GM19452 (cell line): ENCODE results near the gene HPCAL1.
A peak's percentile ranks its signal among the peaks of the same experiment; 100 is the strongest.

Source experiments
- ATAC-seq: cut with Tn5 transposase; IDR thresholded peaks from one replicate; pipeline ENCODE4 v1.9.1; 2021; ENCODE audit not compliant: unreplicated experiment

Gene HPCAL1

GRCh38 chr2:10321622-10322021 is 18.9 kb downstream of the HPCAL1 start:
- no peak for ATAC-seq

GRCh38 chr2:10322481-10322880 is 19.8 kb downstream of the HPCAL1 start:
- no peak for ATAC-seq

- no peak for ATAC-seq
These were observed 20.3 kb downstream of the HPCAL1 start for GRCh38 chr2:10322973-10323372.

- ATAC-seq: no peak
These were observed 20.8 kb downstream of the HPCAL1 start for GRCh38 chr2:10323535-10323934.

GRCh38 chr2:10324095-10324832 is 21.6 kb downstream of the HPCAL1 start:
- no peak for ATAC-seq

- ATAC-seq: no peak
These were observed 22.8 kb downstream of the HPCAL1 start for GRCh38 chr2:10325278-10326145.

- no peak for ATAC-seq
These were observed 23.5 kb downstream of the HPCAL1 start for GRCh38 chr2:10326151-10326616.

GRCh38 chr2:10326707-10327594 is 24.2 kb downstream of the HPCAL1 start:
- no peak for ATAC-seq

GRCh38 chr2:10327896-10328669 is 25.4 kb downstream of the HPCAL1 start:
- no peak for ATAC-seq

GRCh38 chr2:10328670-10329579 is 26.2 kb downstream of the HPCAL1 start:
- ATAC-seq: no peak

- no peak for ATAC-seq
These were observed 26.8 kb downstream of the HPCAL1 start for GRCh38 chr2:10329580-10329879.

GRCh38 chr2:10329880-10330699 is 27.4 kb downstream of the HPCAL1 start:
- no peak for ATAC-seq

- no peak for ATAC-seq
These were observed 28.0 kb downstream of the HPCAL1 start for GRCh38 chr2:10330700-10331026.

- ATAC-seq: peak; percentile 64
These were observed 28.5 kb downstream of the HPCAL1 start for GRCh38 chr2:10331027-10331701.

- peak; percentile 69 for ATAC-seq
These were observed 29.1 kb downstream of the HPCAL1 start for GRCh38 chr2:10331702-10332401.

- no peak for ATAC-seq
These were observed 29.9 kb downstream of the HPCAL1 start for GRCh38 chr2:10332402-10333246.

GRCh38 chr2:10333247-10333613 is 30.5 kb downstream of the HPCAL1 start:
- no peak for ATAC-seq
